WTC11 (cell line): ENCODE results near the gene UIMC1. TPM values are rescaled to one million over a fixed set of nuclear protein-coding genes. Genes with fewer than 3 reads are reported as not detected.

Experiments used
- ATAC-seq: fragments of 200-7000 bp; cut with Tn5 transposase; 2 replicates; pipeline ENCODE4 v1.10.0; 2021; ENCODE audit warnings: mild to moderate bottlenecking, moderate library complexity
- CTCF ChIA-PET: fragments of 300-600 bp; sonication (Branson Sonifier 250); formaldehyde crosslinking; loops from one replicate; lab custom pipeline; 2021; ENCODE audit warnings: antibody characterized with exemption; lab: Charles Lee
- POLR2A ChIA-PET: fragments of 350-600 bp; sonication (Branson Sonifier 250); formaldehyde crosslinking; loops from one replicate; lab custom pipeline; 2021; ENCODE audit warnings: antibody characterized with exemption; lab: Charles Lee
- DNase-seq: peaks from one replicate; pipeline ENCODE4 v3.0.0; 2021; ENCODE audit warnings: low spot score
- H3K27ac Mint-ChIP-seq: 2 replicates; pipeline ENCODE4 v1.8.0; 2021; ENCODE audit warnings: mixed read lengths
- H3K27me3 Mint-ChIP-seq: 2 replicates; pipeline ENCODE4 v1.8.0; 2021; ENCODE audit warnings: low read depth, mild to moderate bottlenecking, moderate library complexity, mixed read lengths
- H3K36me3 Mint-ChIP-seq: 2 replicates; pipeline ENCODE4 v1.8.0; 2021; ENCODE audit warnings: mixed read lengths
- H3K4me1 Mint-ChIP-seq: 2 replicates; pipeline ENCODE4 v1.8.0; 2022; ENCODE audit warnings: mixed read lengths
- H3K4me3 Mint-ChIP-seq: 2 replicates; pipeline ENCODE4 v1.8.0; 2021; ENCODE audit warnings: mild to moderate bottlenecking, moderate library complexity, mixed read lengths
- H3K9me3 Mint-ChIP-seq: 2 replicates; pipeline ENCODE4 v1.8.0; 2021; ENCODE audit warnings: mixed read lengths
- ATF1 ChIP-seq: sonication (generic); formaldehyde crosslinking; IDR thresholded peaks from 2 replicates; pipeline ENCODE4 v1.8.1; 2023; ENCODE audit warnings: mild to moderate bottlenecking, moderate library complexity, missing genetic modification reagents
- CBFB ChIP-seq: sonication (generic); formaldehyde crosslinking; IDR thresholded peaks from 2 replicates; pipeline ENCODE4 v1.8.1; 2022; ENCODE audit warnings: mild to moderate bottlenecking, low read depth, missing genetic modification reagents
- CREM ChIP-seq: sonication (generic); formaldehyde crosslinking; IDR thresholded peaks from 2 replicates; pipeline ENCODE4 v1.8.1; 2022; ENCODE audit warnings: mild to moderate bottlenecking, missing genetic modification reagents, moderate library complexity
- E2F4 ChIP-seq: sonication (generic); formaldehyde crosslinking; IDR thresholded peaks from 2 replicates; pipeline ENCODE4 v1.8.1; 2022; ENCODE audit warnings: low read depth, mild to moderate bottlenecking, moderate library complexity, missing genetic modification reagents, borderline replicate concordance
- ELF4 ChIP-seq: sonication (generic); formaldehyde crosslinking; IDR thresholded peaks from 2 replicates; pipeline ENCODE4 v1.8.1; 2022; ENCODE audit warnings: low read depth, mild to moderate bottlenecking, moderate library complexity, missing genetic modification reagents
- IRF1 ChIP-seq: sonication (generic); formaldehyde crosslinking; IDR thresholded peaks from 2 replicates; pipeline ENCODE4 v1.8.0; 2023; ENCODE audit warnings: missing genetic modification reagents
- MXD4 ChIP-seq: fragments of 250-450 bp; sonication (Bioruptor Pico); IDR thresholded peaks from 2 replicates; pipeline ENCODE4 v1.8.0; 2021; ENCODE audit warnings: mild to moderate bottlenecking, moderate library complexity, borderline replicate concordance
- NFE2L1 ChIP-seq: sonication (generic); formaldehyde crosslinking; IDR thresholded peaks from 2 replicates; pipeline ENCODE4 v1.8.1; 2023; ENCODE audit warnings: missing genetic modification reagents
- RORB ChIP-seq: fragments of 250-450 bp; sonication (Bioruptor Pico); IDR thresholded peaks from 2 replicates; pipeline ENCODE4 v1.9.0; 2021; ENCODE audit warnings: mild to moderate bottlenecking
- SP1 ChIP-seq: sonication (generic); formaldehyde crosslinking; conservative IDR thresholded peaks from 2 replicates; pipeline ENCODE4 v1.8.1; 2022; ENCODE audit warnings: missing genetic modification reagents
- TEAD1 ChIP-seq: sonication (generic); formaldehyde crosslinking; IDR thresholded peaks from 2 replicates; pipeline ENCODE4 v1.8.0; 2022; ENCODE audit warnings: mild to moderate bottlenecking, missing genetic modification reagents
- USF1 ChIP-seq: sonication (generic); formaldehyde crosslinking; IDR thresholded peaks from 2 replicates; pipeline ENCODE4 v1.8.0; 2022; ENCODE audit warnings: mild to moderate bottlenecking, missing genetic modification reagents
- ZNF121 ChIP-seq: sonication (generic); formaldehyde crosslinking; IDR thresholded peaks from 2 replicates; pipeline ENCODE4 v1.8.0; 2023; ENCODE audit warnings: missing genetic modification reagents
- ZNF138 ChIP-seq: sonication (generic); formaldehyde crosslinking; conservative IDR thresholded peaks from 2 replicates; pipeline ENCODE4 v1.8.1; 2022; ENCODE audit warnings: mild to moderate bottlenecking, moderate library complexity, missing genetic modification reagents
- ZNF232 ChIP-seq: sonication (generic); formaldehyde crosslinking; IDR thresholded peaks from 2 replicates; pipeline ENCODE4 v1.8.0; 2022; ENCODE audit warnings: mild to moderate bottlenecking, missing genetic modification reagents
- ZNF425 ChIP-seq: fragments of 250-450 bp; sonication (Bioruptor Pico); conservative IDR thresholded peaks from 2 replicates; pipeline ENCODE4 v1.9.0; 2021; ENCODE audit warnings: mild to moderate bottlenecking
- ZNF671 ChIP-seq: fragments of 250-450 bp; sonication (Bioruptor Pico); IDR thresholded peaks from 2 replicates; pipeline ENCODE4 v1.8.0; 2021; ENCODE audit warnings: mild to moderate bottlenecking
- total RNA-seq: library from RNA; stranded (reverse); gene quantifications from 3 replicates; pipeline ENCODE4 v1.2.3, GENCODE V29; 2021
- TF ChIP-seq, protein P1 (sequence below): fragments of 250-450 bp; sonication (Bioruptor Pico); IDR thresholded peaks from 2 replicates; pipeline ENCODE4 v1.8.0; 2021; ENCODE audit warnings: mild to moderate bottlenecking
- TF ChIP-seq, protein P2 (sequence below): sonication (generic); formaldehyde crosslinking; IDR thresholded peaks from 2 replicates; pipeline ENCODE4 v1.8.0; 2022; ENCODE audit warnings: mild to moderate bottlenecking, missing genetic modification reagents
- TF ChIP-seq, protein P3 (sequence below): fragments of 200-600 bp; IDR thresholded peaks from 2 replicates; pipeline ENCODE4 v1.8.0; 2022; ENCODE audit warnings: antibody characterized with exemption
- TF ChIP-seq, protein P4 (sequence below): sonication (generic); formaldehyde crosslinking; conservative IDR thresholded peaks from 2 replicates; pipeline ENCODE4 v1.8.1; 2023; ENCODE audit warnings: mild to moderate bottlenecking, low read depth, missing genetic modification reagents, moderate library complexity

UIMC1 gene
- total RNA-seq, 1 experiment from 2014 or later: 48.0 TPM

- H3K27me3 Mint-ChIP-seq: no peaks in the 10 kb centered on the region
- POLR2A ChIA-PET: no interaction called here
- CTCF ChIA-PET: no interaction called here
Measured at GRCh38 chr5:176979669-176980068, 26.9 kb downstream of the UIMC1 start.

GRCh38 chr5:176965633-176966032 is 40.9 kb downstream of the UIMC1 start:
- Mint-ChIP-seq H3K27ac (no peak overlapping the region), H3K27me3 (no peaks in the 10 kb centered on the region), H3K36me3 (peaks cover 38% of the 10 kb centered on the region), H3K4me1 (no peaks in the 10 kb centered on the region), H3K4me3 (no peak overlapping the region), H3K9me3 (no peaks in the 10 kb centered on the region)
- POLR2A ChIA-PET: no interaction called here
- DNase-seq (no peak), ATAC-seq (no peak)
- CTCF ChIA-PET: interaction anchor here (0.7 to 1.4 kb wide), 2 partner anchors 152 to 305 kb away, joined by 3 to 8 read pairs; no protein-coding TSS in a partner anchor
- TF ChIP-seq ZNF232 (no peak), ZNF671 (CRISPR knock-in tag) (no peak), USF1 (no peak), ELF4 (CRISPR knock-in tag) (no peak), IRF1 (CRISPR knock-in tag) (no peak), ATF1 (CRISPR knock-in tag) (no peak), CREM (no peak), MXD4 (CRISPR knock-in tag) (no peak)
- TF ChIP-seq, protein P1, sequence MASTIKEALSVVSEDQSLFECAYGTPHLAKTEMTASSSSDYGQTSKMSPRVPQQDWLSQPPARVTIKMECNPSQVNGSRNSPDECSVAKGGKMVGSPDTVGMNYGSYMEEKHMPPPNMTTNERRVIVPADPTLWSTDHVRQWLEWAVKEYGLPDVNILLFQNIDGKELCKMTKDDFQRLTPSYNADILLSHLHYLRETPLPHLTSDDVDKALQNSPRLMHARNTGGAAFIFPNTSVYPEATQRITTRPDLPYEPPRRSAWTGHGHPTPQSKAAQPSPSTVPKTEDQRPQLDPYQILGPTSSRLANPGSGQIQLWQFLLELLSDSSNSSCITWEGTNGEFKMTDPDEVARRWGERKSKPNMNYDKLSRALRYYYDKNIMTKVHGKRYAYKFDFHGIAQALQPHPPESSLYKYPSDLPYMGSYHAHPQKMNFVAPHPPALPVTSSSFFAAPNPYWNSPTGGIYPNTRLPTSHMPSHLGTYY (CRISPR knock-in tag): no peak
- TF ChIP-seq, protein P2, sequence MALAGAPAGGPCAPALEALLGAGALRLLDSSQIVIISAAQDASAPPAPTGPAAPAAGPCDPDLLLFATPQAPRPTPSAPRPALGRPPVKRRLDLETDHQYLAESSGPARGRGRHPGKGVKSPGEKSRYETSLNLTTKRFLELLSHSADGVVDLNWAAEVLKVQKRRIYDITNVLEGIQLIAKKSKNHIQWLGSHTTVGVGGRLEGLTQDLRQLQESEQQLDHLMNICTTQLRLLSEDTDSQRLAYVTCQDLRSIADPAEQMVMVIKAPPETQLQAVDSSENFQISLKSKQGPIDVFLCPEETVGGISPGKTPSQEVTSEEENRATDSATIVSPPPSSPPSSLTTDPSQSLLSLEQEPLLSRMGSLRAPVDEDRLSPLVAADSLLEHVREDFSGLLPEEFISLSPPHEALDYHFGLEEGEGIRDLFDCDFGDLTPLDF (CRISPR knock-in tag): no peak

More at GRCh38 chr5:176979669-176980068, 26.9 kb downstream of the UIMC1 start:
- no peak for TF ChIP-seq SP1 (CRISPR knock-in tag)
- no peak for TF ChIP-seq CBFB
- TF ChIP-seq ATF1 (CRISPR knock-in tag): no peak
- no peak for TF ChIP-seq ZNF121
- TF ChIP-seq E2F4 (CRISPR knock-in tag): no peak
- TF ChIP-seq RORB (CRISPR knock-in tag): no peak
- no peak for TF ChIP-seq ZNF138 (CRISPR knock-in tag)
- TF ChIP-seq TEAD1 (CRISPR knock-in tag): no peak
- no peak for TF ChIP-seq ZNF425 (CRISPR knock-in tag)
- TF ChIP-seq NFE2L1: no peak
- TF ChIP-seq CREM: no peak
- TF ChIP-seq, protein P3, sequence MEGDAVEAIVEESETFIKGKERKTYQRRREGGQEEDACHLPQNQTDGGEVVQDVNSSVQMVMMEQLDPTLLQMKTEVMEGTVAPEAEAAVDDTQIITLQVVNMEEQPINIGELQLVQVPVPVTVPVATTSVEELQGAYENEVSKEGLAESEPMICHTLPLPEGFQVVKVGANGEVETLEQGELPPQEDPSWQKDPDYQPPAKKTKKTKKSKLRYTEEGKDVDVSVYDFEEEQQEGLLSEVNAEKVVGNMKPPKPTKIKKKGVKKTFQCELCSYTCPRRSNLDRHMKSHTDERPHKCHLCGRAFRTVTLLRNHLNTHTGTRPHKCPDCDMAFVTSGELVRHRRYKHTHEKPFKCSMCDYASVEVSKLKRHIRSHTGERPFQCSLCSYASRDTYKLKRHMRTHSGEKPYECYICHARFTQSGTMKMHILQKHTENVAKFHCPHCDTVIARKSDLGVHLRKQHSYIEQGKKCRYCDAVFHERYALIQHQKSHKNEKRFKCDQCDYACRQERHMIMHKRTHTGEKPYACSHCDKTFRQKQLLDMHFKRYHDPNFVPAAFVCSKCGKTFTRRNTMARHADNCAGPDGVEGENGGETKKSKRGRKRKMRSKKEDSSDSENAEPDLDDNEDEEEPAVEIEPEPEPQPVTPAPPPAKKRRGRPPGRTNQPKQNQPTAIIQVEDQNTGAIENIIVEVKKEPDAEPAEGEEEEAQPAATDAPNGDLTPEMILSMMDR: no peak
- TF ChIP-seq, protein P4, sequence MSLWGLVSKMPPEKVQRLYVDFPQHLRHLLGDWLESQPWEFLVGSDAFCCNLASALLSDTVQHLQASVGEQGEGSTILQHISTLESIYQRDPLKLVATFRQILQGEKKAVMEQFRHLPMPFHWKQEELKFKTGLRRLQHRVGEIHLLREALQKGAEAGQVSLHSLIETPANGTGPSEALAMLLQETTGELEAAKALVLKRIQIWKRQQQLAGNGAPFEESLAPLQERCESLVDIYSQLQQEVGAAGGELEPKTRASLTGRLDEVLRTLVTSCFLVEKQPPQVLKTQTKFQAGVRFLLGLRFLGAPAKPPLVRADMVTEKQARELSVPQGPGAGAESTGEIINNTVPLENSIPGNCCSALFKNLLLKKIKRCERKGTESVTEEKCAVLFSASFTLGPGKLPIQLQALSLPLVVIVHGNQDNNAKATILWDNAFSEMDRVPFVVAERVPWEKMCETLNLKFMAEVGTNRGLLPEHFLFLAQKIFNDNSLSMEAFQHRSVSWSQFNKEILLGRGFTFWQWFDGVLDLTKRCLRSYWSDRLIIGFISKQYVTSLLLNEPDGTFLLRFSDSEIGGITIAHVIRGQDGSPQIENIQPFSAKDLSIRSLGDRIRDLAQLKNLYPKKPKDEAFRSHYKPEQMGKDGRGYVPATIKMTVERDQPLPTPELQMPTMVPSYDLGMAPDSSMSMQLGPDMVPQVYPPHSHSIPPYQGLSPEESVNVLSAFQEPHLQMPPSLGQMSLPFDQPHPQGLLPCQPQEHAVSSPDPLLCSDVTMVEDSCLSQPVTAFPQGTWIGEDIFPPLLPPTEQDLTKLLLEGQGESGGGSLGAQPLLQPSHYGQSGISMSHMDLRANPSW: no peak
- Mint-ChIP-seq H3K27ac (no peak overlapping the region), H3K4me3 (no peak overlapping the region), H3K4me1 (no peaks in the 10 kb centered on the region), H3K36me3 (peaks cover 60% of the 10 kb centered on the region), H3K9me3 (0 out of 2 replicates have a peak, but pooled peaks cover 3% of the 10 kb centered on the region)
- ATAC-seq (no peak), DNase-seq (no peak)
